OCI-LY1 (cell line): Measurements from ENCODE around the gene WNT9B.

Experiments
- H2AFZ ChIP-seq: fragments of 200-600 bp; sonication (generic), shearing (Covaris generic); 2 replicates; pipeline ENCODE4 v1.6.0; 2014; ENCODE audit warnings: antibody characterized with exemption, mild to moderate bottlenecking, low read length
- H3F3A ChIP-seq: fragments of 200-600 bp; sonication (generic), shearing (Covaris generic); 2 replicates; pipeline ENCODE4 v1.6.0; 2014; ENCODE audit warnings: mild to moderate bottlenecking, antibody characterized with exemption, low read length, moderate library complexity; ENCODE audit not compliant: insufficient read depth
- H3K27ac ChIP-seq: fragments of 200-600 bp; sonication (generic); 2 replicates; pipeline ENCODE4 v1.5.1; 2014; ENCODE audit warnings: low read length, mixed run types, mild to moderate bottlenecking, low read depth; ENCODE audit not compliant: poor library complexity, severe bottlenecking
- H3K27me3 ChIP-seq: fragments of 200-600 bp; sonication (generic); 2 replicates; pipeline ENCODE4 v1.6.0; 2014; ENCODE audit warnings: antibody characterized with exemption, mild to moderate bottlenecking, low read length, moderate library complexity; ENCODE audit not compliant: insufficient read depth
- H3K36me3 ChIP-seq: fragments of 200-600 bp; sonication (generic); 2 replicates; pipeline ENCODE4 v1.6.1; 2014; ENCODE audit warnings: mild to moderate bottlenecking, antibody characterized with exemption, low read length, moderate library complexity, mixed read lengths; ENCODE audit not compliant: insufficient read depth
- H3K4me1 ChIP-seq: fragments of 200-600 bp; sonication (generic); 2 replicates; pipeline ENCODE4 v1.5.1; 2014; ENCODE audit warnings: mild to moderate bottlenecking, low read length, moderate library complexity; ENCODE audit not compliant: insufficient read depth, severe bottlenecking
- H3K4me2 ChIP-seq: fragments of 200-600 bp; sonication (generic), shearing (Covaris generic); 2 replicates; pipeline ENCODE4 v1.6.1; 2014; ENCODE audit warnings: low read length
- H3K4me3 ChIP-seq: fragments of 200-600 bp; sonication (generic); 2 replicates; pipeline ENCODE4 v1.5.1; 2014; ENCODE audit warnings: low read length, low read depth, mild to moderate bottlenecking, mixed read lengths; ENCODE audit not compliant: poor library complexity, severe bottlenecking
- H3K79me2 ChIP-seq: fragments of 200-600 bp; shearing (Covaris generic); 2 replicates; pipeline ENCODE4 v1.6.1; 2016; ENCODE audit warnings: mixed run types, low read length, mixed read lengths; ENCODE audit not compliant: insufficient read depth
- H3K9ac ChIP-seq: fragments of 200-600 bp; sonication (generic), shearing (Covaris generic); 2 replicates; pipeline ENCODE4 v1.6.1; 2014; ENCODE audit warnings: mild to moderate bottlenecking, low read length, mixed read lengths
- H3K9me2 ChIP-seq: fragments of 200-600 bp; sonication (generic), shearing (Covaris generic); 2 replicates; pipeline ENCODE4 v1.6.1; 2014; ENCODE audit warnings: low read depth, mild to moderate bottlenecking, low read length, mixed read lengths
- H3K9me3 ChIP-seq: fragments of 200-600 bp; shearing (Covaris generic); 2 replicates; pipeline ENCODE4 v1.6.1; 2014; ENCODE audit warnings: low read length, mixed read lengths
- H4K20me1 ChIP-seq: fragments of 200-600 bp; sonication (generic), shearing (Covaris generic); 2 replicates; pipeline ENCODE4 v1.6.0; 2016; ENCODE audit warnings: mild to moderate bottlenecking, low read length; ENCODE audit not compliant: insufficient read depth
- EZH2 ChIP-seq: fragments of 200-600 bp; sonication (generic), shearing (Covaris generic); IDR thresholded peaks from 2 replicates; pipeline ENCODE4 v1.8.0; 2017; ENCODE audit warnings: borderline replicate concordance, mixed run types, mild to moderate bottlenecking, antibody characterized with exemption, low read length, moderate library complexity, mixed read lengths
- TF ChIP-seq, protein P1 (sequence below): fragments of 200-600 bp; sonication (generic), shearing (Covaris generic); IDR thresholded peaks from 2 replicates; pipeline ENCODE4 v1.5.1; 2017; ENCODE audit warnings: mild to moderate bottlenecking, antibody characterized with exemption, low read length, moderate library complexity, mixed read lengths

The WNT9B gene

DNA sequence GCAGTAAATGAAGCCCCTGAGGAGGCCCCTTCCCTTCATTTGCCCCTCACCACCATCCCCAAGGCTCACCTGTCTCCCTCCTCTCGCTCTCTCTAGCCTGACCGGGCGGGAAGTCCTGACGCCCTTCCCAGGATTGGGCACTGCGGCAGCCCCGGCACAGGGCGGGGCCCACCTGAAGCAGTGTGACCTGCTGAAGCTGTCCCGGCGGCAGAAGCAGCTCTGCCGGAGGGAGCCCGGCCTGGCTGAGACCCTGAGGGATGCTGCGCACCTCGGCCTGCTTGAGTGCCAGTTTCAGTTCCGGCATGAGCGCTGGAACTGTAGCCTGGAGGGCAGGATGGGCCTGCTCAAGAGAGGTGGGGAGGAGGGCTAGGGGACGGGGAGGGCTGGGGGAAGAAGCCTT is 21.0 kb downstream of the WNT9B start:
- no peaks in the 10 kb centered on the region for H3K4me1 ChIP-seq
- H2AFZ ChIP-seq = no peak overlapping the region
- no peaks in the 10 kb centered on the region for H3K27me3 ChIP-seq
- no peak overlapping the region for H3K27ac ChIP-seq
- TF ChIP-seq, protein P1, sequence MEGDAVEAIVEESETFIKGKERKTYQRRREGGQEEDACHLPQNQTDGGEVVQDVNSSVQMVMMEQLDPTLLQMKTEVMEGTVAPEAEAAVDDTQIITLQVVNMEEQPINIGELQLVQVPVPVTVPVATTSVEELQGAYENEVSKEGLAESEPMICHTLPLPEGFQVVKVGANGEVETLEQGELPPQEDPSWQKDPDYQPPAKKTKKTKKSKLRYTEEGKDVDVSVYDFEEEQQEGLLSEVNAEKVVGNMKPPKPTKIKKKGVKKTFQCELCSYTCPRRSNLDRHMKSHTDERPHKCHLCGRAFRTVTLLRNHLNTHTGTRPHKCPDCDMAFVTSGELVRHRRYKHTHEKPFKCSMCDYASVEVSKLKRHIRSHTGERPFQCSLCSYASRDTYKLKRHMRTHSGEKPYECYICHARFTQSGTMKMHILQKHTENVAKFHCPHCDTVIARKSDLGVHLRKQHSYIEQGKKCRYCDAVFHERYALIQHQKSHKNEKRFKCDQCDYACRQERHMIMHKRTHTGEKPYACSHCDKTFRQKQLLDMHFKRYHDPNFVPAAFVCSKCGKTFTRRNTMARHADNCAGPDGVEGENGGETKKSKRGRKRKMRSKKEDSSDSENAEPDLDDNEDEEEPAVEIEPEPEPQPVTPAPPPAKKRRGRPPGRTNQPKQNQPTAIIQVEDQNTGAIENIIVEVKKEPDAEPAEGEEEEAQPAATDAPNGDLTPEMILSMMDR = no peak
- no peak for TF ChIP-seq EZH2
- H3K4me3 ChIP-seq = no peak overlapping the region
- no peaks in the 10 kb centered on the region for H3F3A ChIP-seq
- no peaks in the 10 kb centered on the region for H3K79me2 ChIP-seq
- no peaks in the 10 kb centered on the region for H3K36me3 ChIP-seq
- H3K9me3 ChIP-seq = no peaks in the 10 kb centered on the region
- H3K4me2 ChIP-seq = no peak overlapping the region
- no peaks in the 10 kb centered on the region for H4K20me1 ChIP-seq
- no peak overlapping the region for H3K9ac ChIP-seq
- no peaks in the 10 kb centered on the region for H3K9me2 ChIP-seq

DNA sequence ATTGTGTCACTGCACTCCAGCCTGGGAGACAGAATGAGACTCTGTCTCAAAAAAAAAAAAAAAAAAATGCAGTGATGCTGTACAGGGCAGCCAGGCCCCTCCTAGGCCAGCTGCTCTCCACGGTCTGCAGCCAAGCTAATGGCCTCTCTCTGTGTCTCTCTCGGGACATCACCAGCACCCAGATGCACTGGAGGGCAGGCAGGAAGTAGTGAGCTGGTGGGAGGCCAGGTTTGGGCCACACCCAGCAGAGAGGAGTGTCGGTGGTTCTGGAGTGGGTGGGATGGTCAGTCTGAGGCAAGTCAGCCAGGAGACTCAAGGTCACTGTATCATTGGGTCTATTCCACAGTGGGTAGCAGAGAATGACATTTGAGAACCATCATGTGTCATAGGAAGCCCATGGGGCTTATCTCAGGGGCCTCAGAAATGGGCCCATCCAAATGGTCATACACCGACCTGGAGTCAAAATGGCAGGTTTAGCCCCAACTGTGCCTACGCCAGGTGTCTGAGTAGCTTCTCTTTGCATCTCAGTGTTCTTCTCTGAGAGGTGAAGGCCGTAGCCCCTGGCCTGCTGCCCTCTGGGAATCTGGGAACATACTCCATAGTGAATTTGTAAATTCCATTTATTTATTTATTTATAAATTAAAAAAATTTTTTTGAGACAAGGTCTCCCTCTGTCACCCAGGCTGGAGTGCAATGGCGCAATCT is 22.7 kb downstream of the WNT9B start:
- Histone ChIP-seq H4K20me1 (no peaks in the 10 kb centered on the region), H3K4me2 (no peak overlapping the region), H3K9me2 (no peaks in the 10 kb centered on the region), H3K27ac (no peak overlapping the region), H3K4me3 (no peak overlapping the region), H3K36me3 (no peaks in the 10 kb centered on the region), H3K9me3 (no peaks in the 10 kb centered on the region), H3K27me3 (no peaks in the 10 kb centered on the region), H3K9ac (no peak overlapping the region), H3K79me2 (no peaks in the 10 kb centered on the region), H3K4me1 (no peaks in the 10 kb centered on the region), H3F3A (no peaks in the 10 kb centered on the region), H2AFZ (no peak overlapping the region)
- TF ChIP-seq, protein P1 = no peak
- no peak for TF ChIP-seq EZH2

DNA sequence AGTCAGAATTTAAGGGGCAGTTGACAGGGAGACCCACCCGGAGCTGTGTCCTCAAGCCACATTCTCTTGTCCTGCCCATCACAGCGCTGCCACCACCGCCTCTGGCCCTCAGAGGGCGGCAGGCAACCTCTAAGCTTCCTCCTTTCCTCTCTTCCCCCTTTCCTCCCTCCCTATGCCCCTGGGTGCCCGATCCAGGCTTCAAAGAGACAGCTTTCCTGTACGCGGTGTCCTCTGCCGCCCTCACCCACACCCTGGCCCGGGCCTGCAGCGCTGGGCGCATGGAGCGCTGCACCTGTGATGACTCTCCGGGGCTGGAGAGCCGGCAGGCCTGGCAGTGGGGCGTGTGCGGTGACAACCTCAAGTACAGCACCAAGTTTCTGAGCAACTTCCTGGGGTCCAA is 23.5 kb downstream of the WNT9B start:
- H3K4me1 ChIP-seq = no peaks in the 10 kb centered on the region
- no peaks in the 10 kb centered on the region for H3K79me2 ChIP-seq
- H3K9ac ChIP-seq = no peak overlapping the region
- H3K27me3 ChIP-seq = no peaks in the 10 kb centered on the region
- no peak for TF ChIP-seq EZH2
- TF ChIP-seq, protein P1 = peak; percentile 9; the same call in 1 of the 2 replicates
- H3K4me3 ChIP-seq = no peak overlapping the region
- no peaks in the 10 kb centered on the region for H4K20me1 ChIP-seq
- H3F3A ChIP-seq = no peaks in the 10 kb centered on the region
- no peaks in the 10 kb centered on the region for H3K9me3 ChIP-seq
- no peak overlapping the region for H3K27ac ChIP-seq
- no peak overlapping the region for H2AFZ ChIP-seq
- H3K9me2 ChIP-seq = no peaks in the 10 kb centered on the region
- H3K36me3 ChIP-seq = no peaks in the 10 kb centered on the region
- no peak overlapping the region; the same call in 1 of the 2 replicates for H3K4me2 ChIP-seq
